HCT116 (cell line): Measurements from ENCODE around the gene IRF2BP2. TPM values are rescaled to one million over a fixed set of nuclear protein-coding genes. Genes with fewer than 3 reads are reported as not detected.

Experiments
- ATAC-seq: fragments of 200-7000 bp; cut with Tn5 transposase; 2 replicates; pipeline ENCODE4 v1.9.1; 2020; ENCODE audit warnings: mild to moderate bottlenecking, moderate library complexity
- BruUV-seq: library from RNA; stranded (reverse); fragments of 400-500 nt; replicated peaks from 2 replicates; lab custom pipeline; 2021; lab: Mats Ljungman, UMichigan
- CTCF ChIA-PET: fragments of 300-600 bp; sonication (Branson Sonifier 250); formaldehyde crosslinking; loops from one replicate; lab custom pipeline; 2021; ENCODE audit warnings: antibody characterized with exemption; lab: Charles Lee
- POLR2A ChIA-PET: fragments of 300-600, 350-600 bp; sonication (Branson Sonifier 250); formaldehyde crosslinking; loops from one replicate; lab custom pipeline; 2021; ENCODE audit warnings: antibody characterized with exemption; lab: Charles Lee
- RAD21 ChIA-PET, 2 experiments: fragments of 300-600 bp; sonication (Branson Sonifier 250); formaldehyde crosslinking; loops; one replicate each; lab custom pipeline; 2023; ENCODE audit warnings: low total read pairs in 2 of 2; ENCODE audit not compliant: uncharacterized antibody in 2 of 2, unreplicated experiment in 2 of 2, low non-redundant PET in 1 of 2; lab: Charles Lee
- DNase-seq: peaks from one replicate; pipeline ENCODE4 v3.0.0-alpha.2; 2010; ENCODE audit warnings: low read depth, low spot score
- H2AFZ ChIP-seq: fragments of 200-600 bp; shearing (Covaris generic), sonication (generic); 2 replicates; pipeline ENCODE4 v1.6.1; 2017; ENCODE audit warnings: low read depth, mixed run types, mixed read lengths, antibody characterized with exemption, low read length; ENCODE audit not compliant: poor library complexity, severe bottlenecking
- H3K27ac ChIP-seq: 2 replicates; pipeline ENCODE4 v1.5.1; 2012; ENCODE audit warnings: low read depth, low read length
- H3K27me3 ChIP-seq: fragments of 200-600 bp; sonication (generic); 2 replicates; pipeline ENCODE4 v1.6.1; 2016; ENCODE audit warnings: mixed run types, low read length, mixed read lengths; ENCODE audit not compliant: insufficient read depth
- H3K36me3 ChIP-seq, 2 experiments: fragments of 200-500 bp in 1 of 2; fragments of 200-600 bp in 1 of 2; sonication (Bioruptor generic) in 1 of 2; sonication (generic) in 1 of 2; 2 replicates each; pipeline versions ENCODE4 v1.5.1 to v1.6.1; 2014 to 2016; ENCODE audit warnings: low read length in 2 of 2, inconsistent platforms in 1 of 2, mixed read lengths in 1 of 2, mixed run types in 1 of 2; ENCODE audit not compliant: insufficient read depth in 2 of 2, control insufficient read depth in 1 of 2
- H3K4me1 ChIP-seq, 2 experiments: fragments of 200-600 bp in 1 of 2; sonication (generic) in 1 of 2; 2 replicates each; pipeline versions ENCODE4 v1.5.1 to v1.6.1; 2012 to 2017; ENCODE audit warnings: low read length in 2 of 2, inconsistent platforms in 1 of 2, mild to moderate bottlenecking in 1 of 2, mixed read lengths in 1 of 2, mixed run types in 1 of 2, moderate library complexity in 1 of 2; ENCODE audit not compliant: insufficient read depth in 2 of 2, control insufficient read depth in 1 of 2
- H3K4me2 ChIP-seq: fragments of 200-600 bp; sonication (generic); 2 replicates; pipeline ENCODE4 v1.6.1; 2017; ENCODE audit warnings: mixed run types, low read length, mixed read lengths
- H3K4me3 ChIP-seq, 2 experiments: fragments of 200-600 bp in 1 of 2; sonication (generic) in 1 of 2; replicated peaks in 1 of 2; 2 replicates each; pipeline ENCODE4 v1.5.1; 2011 to 2016; ENCODE audit warnings: low read length in 2 of 2, control low read depth in 1 of 2, low read depth in 1 of 2, mild to moderate bottlenecking in 1 of 2, mixed read lengths in 1 of 2, mixed run types in 1 of 2
- H3K79me2 ChIP-seq: fragments of 200-600 bp; sonication (generic); 2 replicates; pipeline ENCODE4 v1.6.1; 2017; ENCODE audit warnings: mild to moderate bottlenecking, mixed run types, low read length, moderate library complexity, mixed read lengths; ENCODE audit not compliant: insufficient read depth
- H3K9ac ChIP-seq: fragments of 200-600 bp; sonication (generic); 2 replicates; pipeline ENCODE4 v1.6.1; 2016; ENCODE audit warnings: low read length, mixed read lengths
- H3K9me2 ChIP-seq: fragments of 200-600 bp; sonication (generic), shearing (Covaris generic); 2 replicates; pipeline ENCODE4 v1.6.1; 2017; ENCODE audit warnings: mixed run types, mild to moderate bottlenecking, moderate library complexity; ENCODE audit not compliant: insufficient read depth
- H3K9me3 ChIP-seq, 2 experiments: fragments of 200-500 bp in 1 of 2; fragments of 200-600 bp in 1 of 2; sonication (Bioruptor generic) in 1 of 2; sonication (generic) in 1 of 2; 2 replicates each; pipeline ENCODE4 v1.6.1; 2014 to 2017; ENCODE audit warnings: low read length in 2 of 2, mixed read lengths in 2 of 2, inconsistent platforms in 1 of 2, low read depth in 1 of 2, mild to moderate bottlenecking in 1 of 2, mixed run types in 1 of 2, moderate library complexity in 1 of 2; ENCODE audit not compliant: control insufficient read depth in 1 of 2, insufficient read depth in 1 of 2
- H4K20me1 ChIP-seq: fragments of 200-600 bp; sonication (generic), shearing (Covaris generic); 2 replicates; pipeline ENCODE4 v1.6.1; 2017; ENCODE audit warnings: mixed run types, mild to moderate bottlenecking, moderate library complexity; ENCODE audit not compliant: insufficient read depth
- CEBPB ChIP-seq: IDR thresholded peaks from 2 replicates; pipeline ENCODE4 v1.6.1; 2012; ENCODE audit warnings: low read depth
- JUND ChIP-seq: IDR thresholded peaks from 2 replicates; pipeline ENCODE4 v1.6.1; 2012
- POLR2A ChIP-seq: IDR thresholded peaks from 2 replicates; pipeline ENCODE4 v1.7.0; 2011; ENCODE audit warnings: borderline replicate concordance; ENCODE audit not compliant: insufficient read depth, insufficient read length; ENCODE audit errors: extremely low read depth
- SRF ChIP-seq: IDR thresholded peaks from 2 replicates; pipeline ENCODE4 v1.6.1; 2012; ENCODE audit warnings: low read depth
- YY1 ChIP-seq: IDR thresholded peaks from 2 replicates; pipeline ENCODE4 v1.6.1; 2011; ENCODE audit warnings: low read length, low read depth, moderate library complexity, mild to moderate bottlenecking; ENCODE audit not compliant: insufficient replicate concordance; ENCODE audit errors: extremely low read depth
- ZNF274 ChIP-seq: fragments of 200-500 bp; sonication (Bioruptor generic); IDR thresholded peaks from 2 replicates; pipeline ENCODE4 v1.6.1; 2014; ENCODE audit warnings: mild to moderate bottlenecking, low read depth, low read length, inconsistent platforms
- intact Hi-C: fragments of 100-400 bp; cut with micrococcal nuclease; formaldehyde crosslinking; loops from 2 replicates; pipeline ENCODE4 v1.10.0; 2022
- total RNA-seq: library from RNA; stranded (reverse); gene quantifications from one replicate; pipeline ENCODE4 v1.2.1, GENCODE V29; 2021; ENCODE audit not compliant: unreplicated experiment
- TF ChIP-seq, protein P1 (sequence below): IDR thresholded peaks from 2 replicates; pipeline ENCODE4 v1.6.1; 2011; ENCODE audit warnings: mild to moderate bottlenecking, low read length, moderate library complexity; ENCODE audit not compliant: insufficient replicate concordance; ENCODE audit errors: extremely low read depth

IRF2BP2 gene
- total RNA-seq, 1 experiment from 2014 or later, result 61.3 TPM

DNA sequence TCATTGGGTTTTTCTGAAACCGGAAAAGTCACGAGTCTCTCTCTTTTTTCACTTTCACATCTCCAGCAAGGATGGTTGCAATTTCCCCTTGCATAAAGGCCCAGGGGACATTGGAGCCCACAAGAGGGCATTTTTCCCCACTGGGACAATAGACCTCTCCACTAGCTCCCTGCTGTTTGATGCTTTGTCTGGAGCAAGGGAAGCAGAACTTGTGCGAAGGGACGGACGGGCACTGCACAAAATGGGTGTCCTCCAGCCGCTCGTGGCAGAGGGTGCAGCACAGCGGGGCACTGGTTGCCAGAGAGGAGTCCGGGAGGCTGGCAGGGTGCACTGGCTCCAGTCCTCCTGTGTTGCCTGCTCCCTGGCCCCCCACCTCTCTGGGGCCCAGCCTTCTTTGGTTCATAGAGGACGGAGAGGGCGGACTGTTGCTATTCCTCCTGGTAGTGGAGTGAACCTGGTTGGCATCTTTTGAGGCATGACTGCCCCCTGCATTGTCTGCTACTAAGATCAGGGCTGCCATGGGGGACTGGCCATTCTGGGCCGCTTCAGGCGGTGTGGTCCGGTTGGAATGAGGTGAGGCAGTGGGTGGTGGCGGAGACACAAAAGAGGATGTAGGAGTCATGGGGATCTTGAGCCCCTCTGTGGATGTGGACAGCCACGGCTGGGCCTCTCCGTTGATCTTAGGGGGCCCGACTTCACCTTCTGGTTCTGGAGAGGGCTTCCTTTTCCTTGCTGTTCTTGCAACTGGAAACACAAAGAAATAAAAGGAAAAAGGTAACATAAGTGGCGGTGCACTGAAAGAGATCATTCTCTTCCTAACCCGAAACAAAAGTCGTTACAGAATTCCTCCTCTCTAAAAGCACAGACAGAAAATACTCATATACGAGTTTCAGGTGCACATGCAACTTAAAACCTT lies 2.6 kb downstream of the IRF2BP2 start:
- H3K4me2 ChIP-seq, result peak overlapping the region; percentile 89
- peaks cover 8% of the 10 kb centered on the region; the same call in 1 of the 2 replicates for H4K20me1 ChIP-seq
- TF ChIP-seq CEBPB (no peak), POLR2A (peak; percentile 9), SRF (no peak)
- TF ChIP-seq, all 23 proteins: peak for 1
- no peak for DNase-seq
- ATAC-seq, result no peak
- peak overlapping the region; percentile 89 for H3K27ac ChIP-seq
- no peaks in the 10 kb centered on the region for H3K27me3 ChIP-seq
- ChIA-PET RAD21 (no interaction called here), CTCF (no interaction called here), POLR2A (no interaction called here)
- no peaks in the 10 kb centered on the region for H3K9me2 ChIP-seq
- peaks cover 0 to 10% of the 10 kb centered on the region in 2 experiments; a peak in 1 of 4 replicates for H3K36me3 ChIP-seq
- H3K9ac ChIP-seq, result peak overlapping the region; percentile 85
- H3K79me2 ChIP-seq, result peaks cover 60% of the 10 kb centered on the region
- peaks cover 66 to 84% of the 10 kb centered on the region in 2 experiments for H3K4me1 ChIP-seq
- no peaks in the 10 kb centered on the region for H3K9me3 ChIP-seq
- intact Hi-C loops, result no loop called here
- H2AFZ ChIP-seq, result no peak overlapping the region
- no TSS peak for BruUV-seq
- peak overlapping the region; percentile 66 to 70 for H3K4me3 ChIP-seq

DNA sequence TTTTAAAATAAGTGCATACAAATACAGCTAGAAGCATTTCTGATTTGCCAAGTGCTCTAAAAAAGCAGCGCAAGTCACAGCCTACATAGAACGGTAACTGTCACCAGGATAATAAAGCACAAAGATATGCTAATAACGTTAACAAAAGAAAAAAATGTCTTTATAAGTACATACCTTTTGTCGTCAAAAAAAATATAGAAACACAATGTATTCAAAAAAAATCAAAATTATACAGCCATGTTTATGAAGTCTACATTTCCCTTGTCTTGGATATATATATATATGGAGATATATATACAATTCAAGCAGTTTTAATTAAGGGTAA lies 3.2 kb downstream of the IRF2BP2 start:
- peaks cover 0 to 10% of the 10 kb centered on the region in 2 experiments; a peak in 1 of 4 replicates for H3K36me3 ChIP-seq
- H3K27ac ChIP-seq, result no peak overlapping the region
- CTCF ChIA-PET, result no interaction called here
- peaks cover 64% of the 10 kb centered on the region for H3K79me2 ChIP-seq
- peaks cover 8% of the 10 kb centered on the region; the same call in 1 of the 2 replicates for H4K20me1 ChIP-seq
- RAD21 ChIA-PET, result no interaction called here
- no peak overlapping the region for H3K4me3 ChIP-seq
- H3K4me2 ChIP-seq, result peak overlapping the region; percentile 89; the same call in 1 of the 2 replicates
- no peak for DNase-seq
- peaks cover 66 to 84% of the 10 kb centered on the region in 2 experiments for H3K4me1 ChIP-seq
- ATAC-seq, result no peak
- TF ChIP-seq, protein P1, sequence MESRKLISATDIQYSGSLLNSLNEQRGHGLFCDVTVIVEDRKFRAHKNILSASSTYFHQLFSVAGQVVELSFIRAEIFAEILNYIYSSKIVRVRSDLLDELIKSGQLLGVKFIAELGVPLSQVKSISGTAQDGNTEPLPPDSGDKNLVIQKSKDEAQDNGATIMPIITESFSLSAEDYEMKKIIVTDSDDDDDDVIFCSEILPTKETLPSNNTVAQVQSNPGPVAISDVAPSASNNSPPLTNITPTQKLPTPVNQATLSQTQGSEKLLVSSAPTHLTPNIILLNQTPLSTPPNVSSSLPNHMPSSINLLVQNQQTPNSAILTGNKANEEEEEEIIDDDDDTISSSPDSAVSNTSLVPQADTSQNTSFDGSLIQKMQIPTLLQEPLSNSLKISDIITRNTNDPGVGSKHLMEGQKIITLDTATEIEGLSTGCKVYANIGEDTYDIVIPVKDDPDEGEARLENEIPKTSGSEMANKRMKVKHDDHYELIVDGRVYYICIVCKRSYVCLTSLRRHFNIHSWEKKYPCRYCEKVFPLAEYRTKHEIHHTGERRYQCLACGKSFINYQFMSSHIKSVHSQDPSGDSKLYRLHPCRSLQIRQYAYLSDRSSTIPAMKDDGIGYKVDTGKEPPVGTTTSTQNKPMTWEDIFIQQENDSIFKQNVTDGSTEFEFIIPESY, result no peak
- no peak for TF ChIP-seq JUND
- TF ChIP-seq SRF, result no peak
- TF ChIP-seq ZNF274, result no peak
- no peak for TF ChIP-seq YY1
- BruUV-seq, result no TSS peak
- no peaks in the 10 kb centered on the region for H3K27me3 ChIP-seq
- intact Hi-C loops, result no loop called here
- no peak overlapping the region for H3K9ac ChIP-seq
- no peak overlapping the region for H2AFZ ChIP-seq
- no peaks in the 10 kb centered on the region for H3K9me2 ChIP-seq
- H3K9me3 ChIP-seq, result no peaks in the 10 kb centered on the region
- POLR2A ChIA-PET, result no interaction called here
